ENCODE results near the gene LRP2. TPM values are rescaled to one million over a fixed set of nuclear protein-coding genes. Genes with fewer than 3 reads are reported as not detected.

LRP2 gene
- total RNA-seq, 1 donor from 2014 or later, result 0.24 TPM

GRCh38 chr2:169089182-169089581, 273.2 kb downstream of the LRP2 start:
- H3K4me3 Mint-ChIP-seq (ENCODE audit: unreplicated experiment), result no peak overlapping the region
- peaks cover 4% of the 10 kb centered on the region for H3K4me1 Mint-ChIP-seq (ENCODE audit: unreplicated experiment)
- H3K9me3 Mint-ChIP-seq (ENCODE audit: unreplicated experiment), result peaks cover 15% of the 10 kb centered on the region
- DNase-seq (ENCODE audit: extremely low spot score, unreplicated experiment), result no peak
- peaks cover 29% of the 10 kb centered on the region for H3K27me3 Mint-ChIP-seq (ENCODE audit: unreplicated experiment)
- no peak for TF ChIP-seq CTCF (IDR thresholded peaks at IDR 0.05)
- no peak overlapping the region for H3K27ac Mint-ChIP-seq (ENCODE audit: unreplicated experiment)
- H3K36me3 Mint-ChIP-seq (ENCODE audit: unreplicated experiment), result no peaks in the 10 kb centered on the region

DNA sequence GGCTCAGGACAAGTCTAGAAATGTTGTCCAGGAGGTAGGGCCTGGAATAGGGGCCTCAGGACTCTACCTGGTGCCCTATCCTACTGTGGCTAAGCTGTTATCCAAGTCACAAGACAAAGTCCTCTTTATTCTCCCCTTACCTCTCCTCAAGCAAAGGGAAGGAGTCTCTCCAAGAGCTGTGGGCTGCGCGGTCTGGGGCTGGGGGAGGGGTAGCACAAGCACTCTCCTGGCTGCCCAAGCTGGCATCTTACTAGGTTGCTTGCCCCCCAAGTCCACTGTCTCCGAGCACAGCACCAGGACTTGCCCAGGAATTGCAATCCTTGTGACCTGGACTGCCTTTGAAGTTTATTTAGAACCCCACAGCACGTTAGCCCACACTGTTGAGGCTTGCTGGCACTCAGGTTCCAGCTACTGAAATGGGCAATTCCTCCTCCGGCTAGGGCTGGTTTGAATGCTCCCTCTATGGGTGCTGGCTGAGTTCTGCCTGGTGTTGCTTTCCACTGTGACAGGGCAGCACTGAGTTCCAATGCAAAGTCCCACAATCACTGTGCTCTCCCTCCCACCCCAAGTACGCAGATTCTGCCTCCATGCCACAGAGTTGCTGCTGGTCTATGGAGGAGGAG, 274.5 kb downstream of the LRP2 start:
- Mint-ChIP-seq H3K27ac (ENCODE audit: unreplicated experiment) (no peak overlapping the region), H3K9me3 (ENCODE audit: unreplicated experiment) (peaks cover 15% of the 10 kb centered on the region), H3K36me3 (ENCODE audit: unreplicated experiment) (no peaks in the 10 kb centered on the region)

GRCh38 chr2:169086893-169087467, 275.4 kb downstream of the LRP2 start:
- peaks cover 29% of the 10 kb centered on the region for H3K27me3 Mint-ChIP-seq (ENCODE audit: unreplicated experiment)
- no peaks in the 10 kb centered on the region for H3K36me3 Mint-ChIP-seq (ENCODE audit: unreplicated experiment)
- no peak overlapping the region for H3K27ac Mint-ChIP-seq (ENCODE audit: unreplicated experiment)

More for the DNA sequence above, 274.5 kb downstream of the LRP2 start:
- no peak for TF ChIP-seq CTCF (IDR thresholded peaks at IDR 0.05)
- Mint-ChIP-seq H3K4me3 (ENCODE audit: unreplicated experiment) (no peak overlapping the region), H3K27me3 (ENCODE audit: unreplicated experiment) (peaks cover 29% of the 10 kb centered on the region), H3K4me1 (ENCODE audit: unreplicated experiment) (no peaks in the 10 kb centered on the region)
- no peak for DNase-seq (ENCODE audit: extremely low spot score, unreplicated experiment)

GRCh38 chr2:169082995-169083394, 279.3 kb downstream of the LRP2 start:
- H3K36me3 Mint-ChIP-seq (ENCODE audit: unreplicated experiment), result no peaks in the 10 kb centered on the region
- H3K4me3 Mint-ChIP-seq (ENCODE audit: unreplicated experiment), result no peak overlapping the region
- H3K27ac Mint-ChIP-seq (ENCODE audit: unreplicated experiment), result no peak overlapping the region
- H3K27me3 Mint-ChIP-seq (ENCODE audit: unreplicated experiment), result peaks cover 22% of the 10 kb centered on the region
- no peak for DNase-seq (ENCODE audit: extremely low spot score, unreplicated experiment)
- peaks cover 15% of the 10 kb centered on the region for H3K9me3 Mint-ChIP-seq (ENCODE audit: unreplicated experiment)
- H3K4me1 Mint-ChIP-seq (ENCODE audit: unreplicated experiment), result no peaks in the 10 kb centered on the region
- no peak for TF ChIP-seq CTCF (IDR thresholded peaks at IDR 0.05)

More at GRCh38 chr2:169086893-169087467, 275.4 kb downstream of the LRP2 start:
- DNase-seq (ENCODE audit: extremely low spot score, unreplicated experiment), result no peak
- no peak overlapping the region for H3K4me3 Mint-ChIP-seq (ENCODE audit: unreplicated experiment)
- no peaks in the 10 kb centered on the region for H3K4me1 Mint-ChIP-seq (ENCODE audit: unreplicated experiment)
- peaks cover 15% of the 10 kb centered on the region for H3K9me3 Mint-ChIP-seq (ENCODE audit: unreplicated experiment)
- TF ChIP-seq CTCF (IDR thresholded peaks at IDR 0.05), result no peak

GRCh38 chr2:169081551-169081950, 280.8 kb downstream of the LRP2 start:
- H3K36me3 Mint-ChIP-seq (ENCODE audit: unreplicated experiment), result no peaks in the 10 kb centered on the region
- no peak overlapping the region for H3K4me3 Mint-ChIP-seq (ENCODE audit: unreplicated experiment)
- H3K4me1 Mint-ChIP-seq (ENCODE audit: unreplicated experiment), result no peaks in the 10 kb centered on the region
- peaks cover 15% of the 10 kb centered on the region for H3K9me3 Mint-ChIP-seq (ENCODE audit: unreplicated experiment)
- no peak for TF ChIP-seq CTCF (IDR thresholded peaks at IDR 0.05)
- no peak overlapping the region for H3K27ac Mint-ChIP-seq (ENCODE audit: unreplicated experiment)
- DNase-seq (ENCODE audit: extremely low spot score, unreplicated experiment), result no peak
- peaks cover 22% of the 10 kb centered on the region for H3K27me3 Mint-ChIP-seq (ENCODE audit: unreplicated experiment)
